GM21447 (cell line): ENCODE data around the gene RYK.
"Not testable (repeated sequence)": the region's sequence is repeated elsewhere in the genome, so short reads cannot be mapped to it uniquely, and the experiment has no call there.

Source experiments
- ATAC-seq: cut with Tn5 transposase; IDR thresholded peaks from one replicate; pipeline ENCODE4 v1.9.1; 2021; ENCODE audit not compliant: unreplicated experiment

RYK gene

GRCh38 chr3:134255404-134255803, 4.7 kb upstream of the RYK start:
- no peak for ATAC-seq

- no peak for ATAC-seq
Measured at GRCh38 chr3:134253475-134254226, 3.0 kb upstream of the RYK start.

- ATAC-seq: no peak
Measured at GRCh38 chr3:134252766-134253165, 2.1 kb upstream of the RYK start.

GRCh38 chr3:134251731-134252391, 1.2 kb upstream of the RYK start:
- ATAC-seq: no peak

- peak; percentile 48 for ATAC-seq
Measured at GRCh38 chr3:134249935-134250716, 533 bp downstream of the RYK start.

GRCh38 chr3:134249296-134249841, 1.3 kb downstream of the RYK start:
- no peak for ATAC-seq

- ATAC-seq: no peak
Measured at GRCh38 chr3:134244921-134245320, 5.7 kb downstream of the RYK start.

- no peak for ATAC-seq
Measured at GRCh38 chr3:134242649-134243617, 7.7 kb downstream of the RYK start.

GRCh38 chr3:134239538-134239937, 11.1 kb downstream of the RYK start:
- peak; percentile 61 for ATAC-seq

- ATAC-seq: no peak
Measured at GRCh38 chr3:134237454-134238145, 13.1 kb downstream of the RYK start.

GRCh38 chr3:134236505-134237170, 14.0 kb downstream of the RYK start:
- peak; percentile 53 for ATAC-seq

GRCh38 chr3:134235577-134236076, 15.0 kb downstream of the RYK start:
- no peak for ATAC-seq

GRCh38 chr3:134232951-134233350, 17.7 kb downstream of the RYK start:
- no peak for ATAC-seq

- no peak for ATAC-seq
Measured at GRCh38 chr3:134232151-134232550, 18.5 kb downstream of the RYK start.

- ATAC-seq: no peak
Measured at GRCh38 chr3:134231131-134231530, 19.5 kb downstream of the RYK start.

GRCh38 chr3:134229038-134229437, 21.6 kb downstream of the RYK start:
- no peak for ATAC-seq

GRCh38 chr3:134228479-134228878, 22.2 kb downstream of the RYK start:
- no peak for ATAC-seq

GRCh38 chr3:134228035-134228434, 22.6 kb downstream of the RYK start:
- no peak for ATAC-seq

GRCh38 chr3:134224796-134225156, 25.9 kb downstream of the RYK start:
- ATAC-seq: not testable (repeated sequence)
